ENCODE measurements around the gene ANKRD10. TPM values are rescaled to one million over a fixed set of nuclear protein-coding genes. Genes with fewer than 3 reads are reported as not detected.

The ANKRD10 gene
- total and polyA plus RNA-seq, 10 of the 15 experiments (the other 5 are each of a cell fraction or from before 2014, with no cell fraction given): 47.1 to 199 (median 97.2) TPM

DNA sequence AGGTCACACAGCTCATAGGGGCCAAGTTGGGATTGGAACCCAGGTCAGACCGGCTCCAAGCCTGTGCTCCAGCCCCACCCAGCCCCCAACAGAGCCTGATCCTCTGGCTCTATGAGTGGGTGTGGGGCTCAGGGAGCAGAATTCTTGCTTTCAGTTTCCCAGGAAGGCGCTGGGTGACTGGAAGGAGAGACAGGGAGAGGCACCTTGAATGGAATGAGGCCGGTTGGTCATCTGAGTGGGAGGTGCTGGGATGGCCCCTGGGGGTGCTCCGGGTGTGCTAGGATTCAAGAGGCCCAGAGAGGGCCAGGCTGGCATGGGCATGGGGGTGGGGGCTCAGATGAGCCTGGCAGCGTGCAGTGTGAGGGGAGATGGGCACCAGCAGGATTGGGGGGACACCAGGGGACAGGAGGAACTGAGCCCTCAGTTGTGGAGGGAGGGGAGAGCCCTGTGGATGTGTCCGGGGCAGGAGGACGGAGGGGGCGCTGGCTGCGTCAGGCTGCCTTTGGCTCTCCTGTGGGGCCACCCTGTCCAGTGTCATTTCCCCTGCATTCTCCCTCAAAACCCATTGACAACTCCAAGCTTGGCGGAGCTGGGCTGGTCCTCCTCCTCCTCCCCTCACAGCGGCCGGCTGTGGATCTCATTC, 31.2 kb upstream of the ANKRD10 start:
- H3K27ac ChIP-seq (ENCODE audit: control insufficient read depth, insufficient read depth): no peak overlapping the region
- ChIA-PET CTCF (no interaction called here), SMC1A (ENCODE audit: uncharacterized antibody, unreplicated experiment) (interaction anchor here (3.1 kb wide), 1 partner anchor 102 kb away, joined by 28 read pairs; no protein-coding TSS in a partner anchor), RAD21 (ENCODE audit: unreplicated experiment) (no interaction called here), POLR2A (no interaction called here)
- in situ Hi-C loops (cut with MboI) (no loop called here), intact Hi-C loops (cut with micrococcal nuclease; ENCODE audit: unreplicated experiment) (no loop called here)
- 75% methylated on average over 12 of the region's 12 CpGs for WGBS (ENCODE audit: insufficient coverage, insufficient replicate concordance, low lambda C conversion rate, missing lambda C conversion rate)
- TF ChIP-seq MTA2 (IDR thresholded peaks at IDR 0.05; ENCODE audit: low read depth) (no peak), SREBF1 (IDR thresholded peaks at IDR 0.05; ENCODE audit: low read length) (no peak), NR2C2 (IDR thresholded peaks at IDR 0.05; ENCODE audit: borderline replicate concordance, control insufficient read depth, insufficient read length, low read depth) (no peak), KDM1A (IDR thresholded peaks at IDR 0.05; ENCODE audit: borderline replicate concordance) (no peak), GABPA (IDR thresholded peaks at IDR 0.05; ENCODE audit: low read depth) (no peak), YY1 (IDR thresholded peaks at IDR 0.05; ENCODE audit: low read depth, low read length) (no peak), PAX8 (IDR thresholded peaks at IDR 0.05) (no peak), ZNF24 (IDR thresholded peaks at IDR 0.05) (no peak), RAD21 (IDR thresholded peaks at IDR 0.05; ENCODE audit: insufficient read depth, low read depth, low read length) (no peak), SPI1 (IDR thresholded peaks at IDR 0.05; ENCODE audit: borderline replicate concordance, insufficient read depth, low read depth, low read length) (no peak), PML (IDR thresholded peaks at IDR 0.05; ENCODE audit: low read length) (no peak)
- TF ChIP-seq, protein P1, sequence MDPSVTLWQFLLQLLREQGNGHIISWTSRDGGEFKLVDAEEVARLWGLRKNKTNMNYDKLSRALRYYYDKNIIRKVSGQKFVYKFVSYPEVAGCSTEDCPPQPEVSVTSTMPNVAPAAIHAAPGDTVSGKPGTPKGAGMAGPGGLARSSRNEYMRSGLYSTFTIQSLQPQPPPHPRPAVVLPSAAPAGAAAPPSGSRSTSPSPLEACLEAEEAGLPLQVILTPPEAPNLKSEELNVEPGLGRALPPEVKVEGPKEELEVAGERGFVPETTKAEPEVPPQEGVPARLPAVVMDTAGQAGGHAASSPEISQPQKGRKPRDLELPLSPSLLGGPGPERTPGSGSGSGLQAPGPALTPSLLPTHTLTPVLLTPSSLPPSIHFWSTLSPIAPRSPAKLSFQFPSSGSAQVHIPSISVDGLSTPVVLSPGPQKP (IDR thresholded peaks at IDR 0.05; ENCODE audit: low read depth, low read length): no peak
- TF ChIP-seq, protein P2, sequence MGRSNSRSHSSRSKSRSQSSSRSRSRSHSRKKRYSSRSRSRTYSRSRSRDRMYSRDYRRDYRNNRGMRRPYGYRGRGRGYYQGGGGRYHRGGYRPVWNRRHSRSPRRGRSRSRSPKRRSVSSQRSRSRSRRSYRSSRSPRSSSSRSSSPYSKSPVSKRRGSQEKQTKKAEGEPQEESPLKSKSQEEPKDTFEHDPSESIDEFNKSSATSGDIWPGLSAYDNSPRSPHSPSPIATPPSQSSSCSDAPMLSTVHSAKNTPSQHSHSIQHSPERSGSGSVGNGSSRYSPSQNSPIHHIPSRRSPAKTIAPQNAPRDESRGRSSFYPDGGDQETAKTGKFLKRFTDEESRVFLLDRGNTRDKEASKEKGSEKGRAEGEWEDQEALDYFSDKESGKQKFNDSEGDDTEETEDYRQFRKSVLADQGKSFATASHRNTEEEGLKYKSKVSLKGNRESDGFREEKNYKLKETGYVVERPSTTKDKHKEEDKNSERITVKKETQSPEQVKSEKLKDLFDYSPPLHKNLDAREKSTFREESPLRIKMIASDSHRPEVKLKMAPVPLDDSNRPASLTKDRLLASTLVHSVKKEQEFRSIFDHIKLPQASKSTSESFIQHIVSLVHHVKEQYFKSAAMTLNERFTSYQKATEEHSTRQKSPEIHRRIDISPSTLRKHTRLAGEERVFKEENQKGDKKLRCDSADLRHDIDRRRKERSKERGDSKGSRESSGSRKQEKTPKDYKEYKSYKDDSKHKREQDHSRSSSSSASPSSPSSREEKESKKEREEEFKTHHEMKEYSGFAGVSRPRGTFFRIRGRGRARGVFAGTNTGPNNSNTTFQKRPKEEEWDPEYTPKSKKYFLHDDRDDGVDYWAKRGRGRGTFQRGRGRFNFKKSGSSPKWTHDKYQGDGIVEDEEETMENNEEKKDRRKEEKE (IDR thresholded peaks at IDR 0.05): no peak
- TF ChIP-seq, protein P3, sequence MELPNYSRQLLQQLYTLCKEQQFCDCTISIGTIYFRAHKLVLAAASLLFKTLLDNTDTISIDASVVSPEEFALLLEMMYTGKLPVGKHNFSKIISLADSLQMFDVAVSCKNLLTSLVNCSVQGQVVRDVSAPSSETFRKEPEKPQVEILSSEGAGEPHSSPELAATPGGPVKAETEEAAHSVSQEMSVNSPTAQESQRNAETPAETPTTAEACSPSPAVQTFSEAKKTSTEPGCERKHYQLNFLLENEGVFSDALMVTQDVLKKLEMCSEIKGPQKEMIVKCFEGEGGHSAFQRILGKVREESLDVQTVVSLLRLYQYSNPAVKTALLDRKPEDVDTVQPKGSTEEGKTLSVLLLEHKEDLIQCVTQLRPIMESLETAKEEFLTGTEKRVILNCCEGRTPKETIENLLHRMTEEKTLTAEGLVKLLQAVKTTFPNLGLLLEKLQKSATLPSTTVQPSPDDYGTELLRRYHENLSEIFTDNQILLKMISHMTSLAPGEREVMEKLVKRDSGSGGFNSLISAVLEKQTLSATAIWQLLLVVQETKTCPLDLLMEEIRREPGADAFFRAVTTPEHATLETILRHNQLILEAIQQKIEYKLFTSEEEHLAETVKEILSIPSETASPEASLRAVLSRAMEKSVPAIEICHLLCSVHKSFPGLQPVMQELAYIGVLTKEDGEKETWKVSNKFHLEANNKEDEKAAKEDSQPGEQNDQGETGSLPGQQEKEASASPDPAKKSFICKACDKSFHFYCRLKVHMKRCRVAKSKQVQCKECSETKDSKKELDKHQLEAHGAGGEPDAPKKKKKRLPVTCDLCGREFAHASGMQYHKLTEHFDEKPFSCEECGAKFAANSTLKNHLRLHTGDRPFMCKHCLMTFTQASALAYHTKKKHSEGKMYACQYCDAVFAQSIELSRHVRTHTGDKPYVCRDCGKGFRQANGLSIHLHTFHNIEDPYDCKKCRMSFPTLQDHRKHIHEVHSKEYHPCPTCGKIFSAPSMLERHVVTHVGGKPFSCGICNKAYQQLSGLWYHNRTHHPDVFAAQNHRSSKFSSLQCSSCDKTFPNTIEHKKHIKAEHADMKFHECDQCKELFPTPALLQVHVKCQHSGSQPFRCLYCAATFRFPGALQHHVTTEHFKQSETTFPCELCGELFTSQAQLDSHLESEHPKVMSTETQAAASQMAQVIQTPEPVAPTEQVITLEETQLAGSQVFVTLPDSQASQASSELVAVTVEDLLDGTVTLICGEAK (IDR thresholded peaks at IDR 0.05; ENCODE audit: borderline replicate concordance): no peak
- no peak overlapping the region for H3K4me3 ChIP-seq
- no peak overlapping the region for H3K9ac ChIP-seq (ENCODE audit: control insufficient read depth, insufficient read depth, low read length)
- H3K36me3 ChIP-seq (ENCODE audit: control insufficient read depth in 2 of 2, insufficient read depth in 2 of 2, low read length in 1 of 2): no peaks in the 10 kb centered on the region
- H3K4me2 ChIP-seq (ENCODE audit: control insufficient read depth, insufficient read depth): no peak overlapping the region
- peaks cover 8% of the 10 kb centered on the region; the same call in 1 of the 2 replicates for H3K4me1 ChIP-seq (ENCODE audit: control insufficient read depth, insufficient read depth, low read length)
- H4K20me1 ChIP-seq (ENCODE audit: control insufficient read depth, insufficient read depth): no peaks in the 10 kb centered on the region
- ATAC-seq (no peak), DNase-seq (ENCODE audit: low read depth, low spot score) (no peak), FAIRE-seq (no peak)
- no peak overlapping the region for H2AFZ ChIP-seq (ENCODE audit: control insufficient read depth, low read depth, low read length)
- no peaks in the 10 kb centered on the region for H3K27me3 ChIP-seq (replicated peaks in 1 of 2; ENCODE audit: control insufficient read depth in 2 of 2, insufficient read depth in 2 of 2, low read length in 1 of 2)
- no peaks in the 10 kb centered on the region for H3K79me2 ChIP-seq (ENCODE audit: control insufficient read depth, insufficient read depth, low read length)
- no TSS peak for BruUV-seq (replicated peaks)
- no peaks in the 10 kb centered on the region; the same call in 1 of the 3 replicates for H3K9me3 ChIP-seq (replicated peaks; ENCODE audit: control insufficient read depth, insufficient read depth, low read length)
